Middle frontal gyrus (tissue), 1 donor: ENCODE data around the gene FGD4.
A peak's percentile ranks its signal among the peaks of the same experiment; 100 is the strongest.

ENCODE experiments used
- DNase-seq: peaks from one replicate; pipeline ENCODE4 v3.0.0-alpha.2; 2015; ENCODE audit warnings: low spot score; ENCODE audit errors: extremely low spot score

The FGD4 gene

GRCh38 chr12:32671930-32672780 lies 272.8 kb downstream of the FGD4 start:
- peak; percentile 49 for DNase-seq

GRCh38 chr12:32679091-32679919 lies 279.9 kb downstream of the FGD4 start, which contains the start of gene DNM1L:
Gene DNM1L (plus strand): TSS chr12:32679301. CDS start chr12:32679364, 63 bp downstream.
- DNase-seq = peak; percentile 85

DNA sequence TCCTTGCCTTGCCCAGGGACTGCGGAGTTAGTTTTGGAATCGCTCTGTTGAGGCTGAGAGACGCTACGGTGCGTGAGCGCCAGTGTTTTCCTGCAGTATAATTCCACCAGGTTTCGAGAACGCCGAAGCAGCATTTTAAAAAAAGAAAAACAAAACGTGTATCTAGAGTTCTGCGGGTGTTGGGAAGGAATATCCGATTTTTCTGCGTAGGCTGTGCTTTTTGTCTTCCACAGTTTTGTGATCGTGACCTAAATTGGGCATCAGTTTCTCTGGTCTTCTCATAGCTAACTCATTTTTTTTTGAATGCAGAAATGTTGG lies 280.5 kb downstream of the FGD4 start:
- DNase-seq = no peak

- DNase-seq = no peak
Observed at GRCh38 chr12:32680787-32681186, 281.4 kb downstream of the FGD4 start.

DNA sequence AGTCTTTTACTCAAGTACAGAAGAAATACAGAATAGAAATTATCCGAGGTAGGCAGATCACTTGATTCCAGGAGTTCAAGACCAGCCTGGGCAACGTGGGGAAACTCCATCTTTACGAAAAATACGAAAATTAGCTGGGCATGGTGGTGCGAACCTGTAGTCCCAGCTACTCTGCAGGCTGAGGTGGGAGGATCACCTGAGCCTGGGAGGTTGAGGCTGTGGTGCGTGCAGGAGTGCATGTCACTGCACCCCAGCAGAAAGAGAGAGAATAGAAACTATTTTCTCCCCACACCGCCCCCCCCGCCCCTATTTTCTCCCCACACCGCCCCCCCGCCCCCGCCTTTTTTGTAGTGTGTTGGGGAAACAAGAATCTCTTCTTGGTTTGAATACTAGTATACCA lies 281.9 kb downstream of the FGD4 start:
- DNase-seq = no peak

DNA sequence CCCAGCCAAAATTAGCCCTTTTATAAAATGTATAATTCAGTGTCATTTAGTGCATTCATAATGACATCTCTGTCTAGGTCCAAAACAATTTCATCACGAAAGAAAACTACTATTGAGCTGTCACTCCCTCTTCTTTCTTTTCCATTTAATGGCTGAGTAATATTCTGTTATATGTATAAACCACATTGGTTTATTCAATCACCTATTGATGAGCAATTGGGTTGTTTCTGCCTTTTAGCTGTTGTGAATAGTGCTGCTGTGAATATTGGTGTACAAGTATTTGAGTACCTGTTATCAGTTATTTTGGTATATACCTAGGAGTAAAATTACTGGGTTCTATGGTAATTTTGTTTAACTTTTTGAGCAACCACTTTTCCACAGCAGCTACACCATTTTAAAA lies 287.0 kb downstream of the FGD4 start:
- no peak for DNase-seq

GRCh38 chr12:32688786-32689185 lies 289.4 kb downstream of the FGD4 start:
- DNase-seq = no peak

GRCh38 chr12:32690927-32691326 lies 291.6 kb downstream of the FGD4 start:
- DNase-seq = no peak

DNA sequence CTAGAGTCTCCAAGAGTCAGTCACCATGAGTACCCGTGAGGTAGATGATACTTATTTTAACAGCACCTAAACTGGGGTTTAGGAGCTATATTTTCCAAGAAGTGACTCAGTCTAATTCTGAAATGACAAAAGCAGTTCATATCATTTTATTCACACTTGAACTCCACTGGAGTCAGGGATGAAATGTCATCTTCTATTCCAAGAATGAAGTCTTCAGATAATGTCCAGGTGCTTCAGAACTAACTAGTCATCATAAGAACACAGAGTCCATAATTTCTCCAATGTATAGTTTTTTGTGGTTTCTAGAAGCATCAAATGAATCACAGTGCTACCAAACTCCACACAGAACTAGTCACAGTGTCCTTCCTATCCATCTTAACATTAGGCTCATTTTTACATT lies 293.0 kb downstream of the FGD4 start:
- DNase-seq = no peak

- DNase-seq = no peak
Observed at GRCh38 chr12:32693036-32693435, 293.7 kb downstream of the FGD4 start.
